Activated CD8-positive, alpha-beta memory T cell treated with anti-CD3 and anti-CD28 coated beads for 36 hours (primary cell): ENCODE data around the gene NINJ1. TPM values are rescaled to one million over a fixed set of nuclear protein-coding genes. Genes with fewer than 3 reads are reported as not detected.

Experiments
- CTCF ChIA-PET: fragments of 350-600 bp; sonication (Branson Sonifier 250); formaldehyde crosslinking; loops from one replicate; lab custom pipeline; 2021; ENCODE audit warnings: antibody characterized with exemption; lab: Charles Lee
- POLR2A ChIA-PET: fragments of 350-600 bp; sonication (Branson Sonifier 250); formaldehyde crosslinking; loops from one replicate; lab custom pipeline; 2021; ENCODE audit warnings: antibody characterized with exemption; lab: Charles Lee
- total RNA-seq, 2 experiments: library from RNA; stranded (reverse); gene quantifications; one replicate each; pipeline ENCODE4 v1.2.3, GENCODE V29; 2021

NINJ1 gene
- 10 to 100 TPM; 66.3 to 67.0 TPM for total RNA-seq

- ChIA-PET POLR2A (interaction anchor here (0.5 to 1.5 kb wide), 14 partner anchors 8 to 329 kb away, joined by 3 to 10 read pairs (median 3); no protein-coding TSS in a partner anchor), CTCF (interaction anchor here (0.8 to 1.5 kb wide), 5 partner anchors 14 to 131 kb away, joined by 3 to 9 read pairs (median 3); no protein-coding TSS in a partner anchor)
These were observed at the start of gene NINJ1 for GRCh38 chr9:93134015-93134739. Gene NINJ1 (minus strand): TSS chr9:93134251. CDS start chr9:93134217, 34 bp downstream.

GRCh38 chr9:93183131-93183662, 49.1 kb upstream of the NINJ1 start:
- ChIA-PET CTCF (no interaction called here), POLR2A (no interaction called here)

- CTCF ChIA-PET = no interaction called here
- POLR2A ChIA-PET = no interaction called here
These were observed 48.5 kb upstream of the NINJ1 start for GRCh38 chr9:93182572-93182971.

DNA sequence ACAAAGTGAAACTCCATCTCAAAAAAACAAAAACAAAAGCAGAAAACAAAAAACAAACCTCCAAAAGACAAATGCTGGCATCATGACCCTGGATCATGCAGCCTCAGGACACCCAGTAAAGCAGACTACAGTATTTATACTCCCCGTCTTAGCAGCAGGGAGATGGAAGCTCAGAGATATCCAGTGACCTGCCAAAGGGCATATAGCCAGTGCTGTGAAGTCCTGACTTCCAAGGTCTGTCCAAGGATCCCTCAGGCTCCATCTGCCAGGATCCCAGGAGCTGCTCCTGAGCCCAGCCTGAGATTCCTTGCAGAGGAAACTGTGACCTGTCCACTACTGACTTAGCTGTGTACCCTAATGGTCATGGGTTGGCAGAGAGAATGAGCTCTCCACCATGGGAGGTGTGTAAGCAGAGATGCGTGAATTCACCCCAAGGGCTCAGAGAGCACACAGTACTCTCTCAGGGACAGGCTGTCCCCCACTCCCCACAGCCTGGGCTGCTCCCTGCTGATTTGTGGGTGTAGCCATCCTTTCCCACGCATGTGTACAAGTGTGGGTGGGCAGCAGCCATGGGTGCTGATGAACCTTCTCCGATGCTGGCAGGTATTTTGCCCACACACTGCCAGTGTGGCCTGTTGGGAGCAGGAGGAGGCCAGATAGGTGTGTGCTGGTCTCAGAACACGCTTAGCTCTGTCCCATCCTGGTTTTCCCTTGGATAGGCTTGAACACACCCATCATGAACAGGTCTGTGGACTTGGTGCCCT, 47.8 kb upstream of the NINJ1 start:
- CTCF ChIA-PET = no interaction called here

GRCh38 chr9:93180938-93181337, 46.9 kb upstream of the NINJ1 start:
- CTCF ChIA-PET = interaction anchor here (1.7 kb wide), 1 partner anchor 55 kb away, joined by 4 read pairs; no protein-coding TSS in a partner anchor
- POLR2A ChIA-PET = no interaction called here

More for the DNA sequence above, 47.8 kb upstream of the NINJ1 start:
- POLR2A ChIA-PET = no interaction called here

DNA sequence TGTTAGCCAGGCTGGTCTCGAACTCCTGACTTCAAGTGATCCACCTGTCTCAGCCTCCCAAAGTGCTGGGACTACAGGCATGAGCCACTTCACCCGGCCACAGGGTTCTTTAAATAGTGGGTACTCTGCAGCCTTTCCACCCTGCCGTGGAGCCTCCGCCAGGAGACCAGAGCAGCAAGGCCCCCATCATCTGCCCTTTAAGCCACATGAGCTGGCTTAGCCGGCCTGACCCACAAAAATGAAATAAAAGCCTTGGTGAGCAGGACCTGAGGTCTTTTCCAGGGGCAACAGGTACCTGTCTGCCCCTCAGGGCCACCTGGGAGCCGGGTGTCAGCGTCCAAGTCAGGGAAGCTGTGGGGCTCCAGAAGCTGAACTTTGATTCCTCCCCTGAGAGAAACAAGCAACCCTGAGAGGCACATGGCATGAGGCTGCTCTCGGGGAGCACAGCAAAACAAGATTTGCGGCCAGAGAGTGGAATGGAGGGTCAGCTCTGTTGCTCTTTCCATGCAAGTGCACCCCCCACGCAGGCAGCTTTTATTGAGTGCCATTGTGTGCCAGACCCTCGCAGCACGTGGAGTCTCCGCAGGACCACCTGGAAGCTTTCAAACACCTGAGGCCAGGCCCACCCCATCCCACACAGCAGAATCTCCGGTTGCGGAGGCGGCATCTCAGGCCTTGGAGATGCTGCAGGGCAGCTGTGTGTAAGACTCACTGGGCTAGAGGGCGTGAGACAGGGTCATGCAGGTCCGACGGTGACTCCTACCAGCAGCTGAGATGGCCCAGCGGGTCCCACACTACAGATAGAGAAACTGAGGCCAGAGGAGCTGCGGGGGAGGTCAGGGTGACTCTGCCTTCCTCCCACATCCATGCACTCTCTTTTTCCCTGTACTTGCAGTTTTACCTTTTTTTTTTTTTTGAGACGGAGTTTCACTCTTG, 45.1 kb upstream of the NINJ1 start:
- POLR2A ChIA-PET = interaction anchor here (0.6 kb wide), 1 partner anchor 34 kb away, joined by 8 read pairs; no protein-coding TSS in a partner anchor
- CTCF ChIA-PET = interaction anchor here (1.7 kb wide), 1 partner anchor 57 kb away, joined by 4 read pairs; no protein-coding TSS in a partner anchor

GRCh38 chr9:93177676-93178075, 43.6 kb upstream of the NINJ1 start:
- POLR2A ChIA-PET = no interaction called here
- CTCF ChIA-PET = no interaction called here

- ChIA-PET CTCF (interaction anchor here (0.6 kb wide), 1 partner anchor 1098 kb away, joined by 3 read pairs; no protein-coding TSS in a partner anchor), POLR2A (no interaction called here)
These were observed 40.9 kb upstream of the NINJ1 start for GRCh38 chr9:93174976-93175375.

DNA sequence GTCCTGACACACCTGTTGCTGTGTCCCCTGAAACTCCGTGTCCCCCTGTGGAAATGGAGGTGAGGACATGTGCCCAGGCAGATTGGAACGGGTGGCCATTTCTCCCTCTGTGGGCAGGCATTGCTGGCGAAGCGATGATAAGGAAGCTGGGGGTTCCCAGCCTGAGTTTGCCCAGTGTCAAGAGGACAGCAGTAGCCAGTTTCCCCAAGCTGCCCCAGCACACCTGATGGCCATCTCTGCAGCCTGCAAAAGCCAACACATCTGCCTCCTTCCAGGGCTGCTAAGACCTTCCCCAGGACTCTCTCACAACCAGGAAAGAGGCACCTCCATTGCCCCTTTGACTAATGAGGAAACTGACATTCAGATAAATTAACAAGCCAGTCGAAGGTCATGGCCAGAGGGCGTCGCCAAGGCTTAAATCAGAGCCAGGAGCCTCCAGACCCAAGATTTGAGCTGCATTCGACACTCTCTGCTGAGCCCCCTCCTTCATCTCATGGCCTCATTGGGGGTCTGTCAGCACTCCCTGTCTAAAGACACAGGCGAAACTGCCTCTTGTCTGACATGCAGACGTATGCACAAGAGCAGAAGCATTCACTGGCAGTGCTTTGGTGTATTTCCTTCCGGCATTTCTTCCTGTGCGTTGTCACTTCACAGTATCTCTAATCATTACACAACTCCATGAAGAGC, 39.5 kb upstream of the NINJ1 start:
- CTCF ChIA-PET = interaction anchor here (0.9 kb wide), 1 partner anchor 19 kb away, joined by 3 read pairs; no protein-coding TSS in a partner anchor
- POLR2A ChIA-PET = no interaction called here

GRCh38 chr9:93172666-93173364, 38.8 kb upstream of the NINJ1 start:
- POLR2A ChIA-PET = no interaction called here
- CTCF ChIA-PET = interaction anchor here (0.9 kb wide), 1 partner anchor 19 kb away, joined by 3 read pairs; no protein-coding TSS in a partner anchor

- CTCF ChIA-PET = interaction anchor here (0.7 kb wide), 1 partner anchor 63 kb away, joined by 3 read pairs; no protein-coding TSS in a partner anchor
- POLR2A ChIA-PET = no interaction called here
These were observed 37.4 kb upstream of the NINJ1 start for GRCh38 chr9:93171261-93171990.

DNA sequence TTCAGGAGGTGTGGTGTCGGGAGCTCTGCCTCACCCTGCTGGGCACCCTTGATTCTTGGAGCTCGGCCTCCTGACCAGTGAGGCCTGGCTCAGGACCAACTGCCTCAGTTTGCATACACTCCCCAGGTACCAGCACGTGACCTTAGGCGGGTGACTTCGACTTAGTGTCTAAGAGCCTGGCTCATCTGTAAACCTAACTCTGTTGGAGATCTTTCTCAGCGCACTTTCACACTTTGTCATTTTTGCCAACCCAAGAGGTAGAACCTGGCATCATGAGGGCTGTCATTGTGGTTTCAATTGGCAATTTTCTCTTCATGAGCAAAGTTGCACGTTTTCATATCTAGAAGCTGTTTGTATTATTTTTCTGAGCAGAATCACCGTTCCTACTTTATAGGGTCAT, 36.5 kb upstream of the NINJ1 start:
- CTCF ChIA-PET = interaction anchor here (0.7 to 1.5 kb wide), 3 partner anchors 10 to 167 kb away, joined by 3 to 4 read pairs (median 3); no protein-coding TSS in a partner anchor
- POLR2A ChIA-PET = interaction anchor here (0.6 kb wide), 1 partner anchor 16 kb away, joined by 3 read pairs; no protein-coding TSS in a partner anchor

- CTCF ChIA-PET = interaction anchor here (1.5 kb wide), 1 partner anchor 9 kb away, joined by 4 read pairs; no protein-coding TSS in a partner anchor
- POLR2A ChIA-PET = no interaction called here
These were observed 35.4 kb upstream of the NINJ1 start for GRCh38 chr9:93169444-93169843.

GRCh38 chr9:93168581-93168980, 34.5 kb upstream of the NINJ1 start:
- CTCF ChIA-PET = no interaction called here

GRCh38 chr9:93167838-93168237, 33.8 kb upstream of the NINJ1 start:
- ChIA-PET CTCF (no interaction called here), POLR2A (no interaction called here)

More at GRCh38 chr9:93168581-93168980, 34.5 kb upstream of the NINJ1 start:
- POLR2A ChIA-PET = no interaction called here

- ChIA-PET POLR2A (no interaction called here), CTCF (no interaction called here)
These were observed 33.1 kb upstream of the NINJ1 start for GRCh38 chr9:93167185-93167584.

- CTCF ChIA-PET = no interaction called here
- POLR2A ChIA-PET = no interaction called here
These were observed 32.6 kb upstream of the NINJ1 start for GRCh38 chr9:93166699-93167098.
